Right atrium auricular region (tissue), 2 donors: ENCODE measurements around the gene SECISBP2. TPM values are rescaled to one million over a fixed set of nuclear protein-coding genes. Genes with fewer than 3 reads are reported as not detected.

ENCODE experiments used
- DNase-seq: peaks from one replicate; pipeline ENCODE4 v3.0.0-alpha.2; 2019; ENCODE audit warnings: low spot score
- H3K27ac ChIP-seq, 2 donors: fragments of 200-600 bp; sonication (generic); 1 replicate in 1 of 2; 2 replicates in 1 of 2; pipeline ENCODE4 v1.5.1; 2016 to 2019
- H3K27me3 ChIP-seq, 2 donors: fragments of 200-600 bp; sonication (generic); one replicate each; pipeline versions ENCODE4 v1.5.1 to v1.6.0; 2017 to 2019
- H3K36me3 ChIP-seq: fragments of 200-600 bp; sonication (generic); one replicate; pipeline ENCODE4 v1.5.1; 2016
- H3K4me1 ChIP-seq, 2 donors: fragments of 200-600 bp; sonication (generic); one replicate each; pipeline versions ENCODE4 v1.5.1 to v1.6.0; 2017 to 2019
- H3K4me3 ChIP-seq, 2 donors: fragments of 200-600 bp; sonication (generic); 1 replicate in 1 of 2; 2 replicates in 1 of 2; pipeline ENCODE4 v1.5.1; 2017 to 2019; ENCODE audit warnings: mild to moderate bottlenecking in 1 of 2, moderate library complexity in 1 of 2
- H3K9me3 ChIP-seq, 2 donors: fragments of 200-600 bp; sonication (generic); one replicate each; pipeline ENCODE4 v1.5.1; 2019
- CTCF ChIP-seq, 2 donors: fragments of 200-600 bp; sonication (generic); IDR thresholded peaks; one replicate each; pipeline ENCODE4 v1.5.1; 2019; ENCODE audit warnings: antibody characterized with exemption in 2 of 2
- total RNA-seq, 2 donors: library from RNA; depleted of rRNA; stranded (reverse); fragments of >200 nt; gene quantifications; one replicate each; pipeline ENCODE4 v1.1.0, GENCODE V29; 2016

SECISBP2 gene
- total RNA-seq, 2 donors from 2014 or later, result 15.0 to 19.9 TPM

- Histone ChIP-seq H3K36me3 (peaks cover 87% of the 10 kb centered on the region), H3K4me1 (peaks cover 0 to 14% of the 10 kb centered on the region in 2 donors), H3K9me3 (no peaks in the 10 kb centered on the region), H3K27ac (no peak overlapping the region), H3K27me3 (no peaks in the 10 kb centered on the region), H3K4me3 (no peak overlapping the region)
- no peak for TF ChIP-seq CTCF (IDR thresholded peaks at IDR 0.05)
- DNase-seq, result no peak
These were observed 29.4 kb downstream of the SECISBP2 start for GRCh38 chr9:89347651-89348050.

- no peak for TF ChIP-seq CTCF (IDR thresholded peaks at IDR 0.05)
- H3K27me3 ChIP-seq, result no peaks in the 10 kb centered on the region
- H3K27ac ChIP-seq, result no peak overlapping the region
- DNase-seq, result no peak
- H3K4me3 ChIP-seq, result no peak overlapping the region
- H3K4me1 ChIP-seq, result peaks cover 0 to 33% of the 10 kb centered on the region in 2 donors
- no peaks in the 10 kb centered on the region for H3K9me3 ChIP-seq
- peaks cover 82% of the 10 kb centered on the region for H3K36me3 ChIP-seq
These were observed 31.3 kb downstream of the SECISBP2 start for GRCh38 chr9:89349607-89350006.

- Histone ChIP-seq H3K36me3 (peaks cover 80% of the 10 kb centered on the region), H3K27ac (peak overlapping the region in 1 of 2 donors; percentile 27), H3K9me3 (no peaks in the 10 kb centered on the region), H3K4me3 (no peak overlapping the region), H3K4me1 (peaks cover 0 to 33% of the 10 kb centered on the region in 2 donors), H3K27me3 (no peaks in the 10 kb centered on the region)
- no peak for DNase-seq
- TF ChIP-seq CTCF (IDR thresholded peaks at IDR 0.05), result no peak
These were observed 32.8 kb downstream of the SECISBP2 start for GRCh38 chr9:89350988-89351557.

- Histone ChIP-seq H3K9me3 (no peaks in the 10 kb centered on the region), H3K27ac (peak overlapping the region; percentile 14 to 27), H3K36me3 (peaks cover 80% of the 10 kb centered on the region), H3K4me3 (no peak overlapping the region), H3K27me3 (no peaks in the 10 kb centered on the region), H3K4me1 (peaks cover 0 to 33% of the 10 kb centered on the region in 2 donors)
- TF ChIP-seq CTCF (IDR thresholded peaks at IDR 0.05), result no peak
- DNase-seq, result no peak
These were observed 33.4 kb downstream of the SECISBP2 start for GRCh38 chr9:89351584-89352300.

GRCh38 chr9:89352451-89352850 is 34.2 kb downstream of the SECISBP2 start:
- H3K27me3 ChIP-seq, result no peaks in the 10 kb centered on the region
- peaks cover 0 to 33% of the 10 kb centered on the region in 2 donors for H3K4me1 ChIP-seq
- no peak for DNase-seq
- TF ChIP-seq CTCF (IDR thresholded peaks at IDR 0.05), result no peak
- H3K9me3 ChIP-seq, result no peaks in the 10 kb centered on the region
- H3K4me3 ChIP-seq, result no peak overlapping the region
- peak overlapping the region in 1 of 2 donors; percentile 27 for H3K27ac ChIP-seq
- H3K36me3 ChIP-seq, result peaks cover 80% of the 10 kb centered on the region
